Measurements from ENCODE around the gene RILPL1. TPM values are rescaled to one million over a fixed set of nuclear protein-coding genes. Genes with fewer than 3 reads are reported as not detected.

The RILPL1 gene
- total RNA-seq, 1 experiment from 2014 or later, result 10.2 TPM

- no peaks in the 10 kb centered on the region for H3K4me1 ChIP-seq (ENCODE audit: insufficient read depth, low read length, poor library complexity, severe bottlenecking)
- no peaks in the 10 kb centered on the region for H3K27me3 ChIP-seq (replicated peaks; ENCODE audit: insufficient read depth, low read depth, low read length, poor library complexity)
- BruUV-seq (replicated peaks), result no TSS peak
- no peak overlapping the region for H3K27ac ChIP-seq (ENCODE audit: low read depth, low read length, poor library complexity, severe bottlenecking)
- H3K9me3 ChIP-seq (ENCODE audit: low read depth, low read length, poor library complexity, severe bottlenecking), result no peaks in the 10 kb centered on the region
- CTCF ChIA-PET, result no interaction called here
- intact Hi-C loops (cut with micrococcal nuclease; ENCODE audit: unreplicated experiment), result no loop called here
- H3K36me3 ChIP-seq (ENCODE audit: insufficient read depth, low read length, poor library complexity, severe bottlenecking), result peaks cover 10% of the 10 kb centered on the region
- DNase-seq (ENCODE audit: low spot score), result no peak
- TF ChIP-seq EZH2 (IDR thresholded peaks at IDR 0.05; ENCODE audit: borderline replicate concordance, low read depth, low read length, poor library complexity, severe bottlenecking) (no peak), CTCF (conservative IDR thresholded peaks at IDR 0.05; ENCODE audit: low read depth, low read length) (no peak)
- POLR2A ChIA-PET (ENCODE audit: low non-redundant PET), result no interaction called here
- no peak overlapping the region for H3K4me3 ChIP-seq (ENCODE audit: low read depth, low read length, poor library complexity, severe bottlenecking)
These were observed 62.0 kb downstream of the RILPL1 start for GRCh38 chr12:123471374-123472068.

GRCh38 chr12:123469978-123470377, 63.5 kb downstream of the RILPL1 start:
- TF ChIP-seq EZH2 (IDR thresholded peaks at IDR 0.05; ENCODE audit: borderline replicate concordance, low read depth, low read length, poor library complexity, severe bottlenecking), result no peak
- TF ChIP-seq CTCF (conservative IDR thresholded peaks at IDR 0.05; ENCODE audit: low read depth, low read length), result no peak
- peaks cover 14% of the 10 kb centered on the region for H3K36me3 ChIP-seq (ENCODE audit: insufficient read depth, low read length, poor library complexity, severe bottlenecking)
- no peak for DNase-seq (ENCODE audit: low spot score)
- intact Hi-C loops (cut with micrococcal nuclease; ENCODE audit: unreplicated experiment), result no loop called here
- no peaks in the 10 kb centered on the region for H3K4me1 ChIP-seq (ENCODE audit: insufficient read depth, low read length, poor library complexity, severe bottlenecking)
- ChIA-PET POLR2A (ENCODE audit: low non-redundant PET) (no interaction called here), CTCF (interaction anchor here (0.7 kb wide), 1 partner anchor 232 kb away, joined by 7 read pairs; no protein-coding TSS in a partner anchor)
- H3K27ac ChIP-seq (ENCODE audit: low read depth, low read length, poor library complexity, severe bottlenecking), result no peak overlapping the region
- no peak overlapping the region for H3K4me3 ChIP-seq (ENCODE audit: low read depth, low read length, poor library complexity, severe bottlenecking)
- H3K9me3 ChIP-seq (ENCODE audit: low read depth, low read length, poor library complexity, severe bottlenecking), result no peaks in the 10 kb centered on the region
- BruUV-seq (replicated peaks), result no TSS peak
- no peaks in the 10 kb centered on the region for H3K27me3 ChIP-seq (replicated peaks; ENCODE audit: insufficient read depth, low read depth, low read length, poor library complexity)

- intact Hi-C loops (cut with micrococcal nuclease; ENCODE audit: unreplicated experiment), result no loop called here
- H3K27me3 ChIP-seq (replicated peaks; ENCODE audit: insufficient read depth, low read depth, low read length, poor library complexity), result no peaks in the 10 kb centered on the region
- no peaks in the 10 kb centered on the region for H3K9me3 ChIP-seq (ENCODE audit: low read depth, low read length, poor library complexity, severe bottlenecking)
- BruUV-seq (replicated peaks), result no TSS peak
- H3K27ac ChIP-seq (ENCODE audit: low read depth, low read length, poor library complexity, severe bottlenecking), result no peak overlapping the region
- no peaks in the 10 kb centered on the region for H3K4me1 ChIP-seq (ENCODE audit: insufficient read depth, low read length, poor library complexity, severe bottlenecking)
- POLR2A ChIA-PET (ENCODE audit: low non-redundant PET), result no interaction called here
- peak; percentile 16 for DNase-seq (ENCODE audit: low spot score)
- H3K4me3 ChIP-seq (ENCODE audit: low read depth, low read length, poor library complexity, severe bottlenecking), result no peak overlapping the region
- H3K36me3 ChIP-seq (ENCODE audit: insufficient read depth, low read length, poor library complexity, severe bottlenecking), result peaks cover 14% of the 10 kb centered on the region
- TF ChIP-seq EZH2 (IDR thresholded peaks at IDR 0.05; ENCODE audit: borderline replicate concordance, low read depth, low read length, poor library complexity, severe bottlenecking), result no peak
- 0 out of 2 replicates have a peak, but pooled peaks have one; percentile 14 for TF ChIP-seq CTCF (conservative IDR thresholded peaks at IDR 0.05; ENCODE audit: low read depth, low read length)
- CTCF ChIA-PET, result interaction anchor here (0.7 kb wide), 1 partner anchor 137 kb away, joined by 6 read pairs; no protein-coding TSS in a partner anchor
These were observed 64.7 kb downstream of the RILPL1 start for GRCh38 chr12:123468786-123469185.

Data from A673 (cell line).